GM12878 (cell line): ENCODE results near the gene FFAR2. TPM values are rescaled to one million over a fixed set of nuclear protein-coding genes. Genes with fewer than 3 reads are reported as not detected.

Source experiments
- BHLHE40 ChIP-seq, 2 experiments: fragments of 450-650 bp in 1 of 2; IDR thresholded peaks; 2 replicates each; pipeline ENCODE4 v1.6.1; 2011 to 2017; ENCODE audit warnings: low read depth in 2 of 2, borderline replicate concordance in 1 of 2, improper control_type of control experiment in 1 of 2, low read length in 1 of 2, mild to moderate bottlenecking in 1 of 2
- CUX1 ChIP-seq: IDR thresholded peaks from 2 replicates; pipeline ENCODE4 v1.6.1; 2012; ENCODE audit warnings: improper control_type of control experiment, low read depth, low read length; ENCODE audit not compliant: insufficient replicate concordance
- EP300 ChIP-seq, 2 experiments: fragments of 150-350 bp in 1 of 2; IDR thresholded peaks; 2 replicates each; pipeline ENCODE4 v1.6.1; 2011 to 2012; ENCODE audit warnings: low read depth in 2 of 2, low read length in 2 of 2, borderline replicate concordance in 1 of 2, improper control_type of control experiment in 1 of 2, inconsistent platforms in 1 of 2; ENCODE audit not compliant: control insufficient read depth in 1 of 2
- ETV6 ChIP-seq, 2 experiments: fragments of 450-650 bp in 1 of 2; IDR thresholded peaks in 1 of 2; conservative IDR thresholded peaks in 1 of 2; 2 replicates each; pipeline ENCODE4 v1.6.1; 2014; ENCODE audit warnings: antibody characterized with exemption in 1 of 2, borderline replicate concordance in 1 of 2, low read depth in 1 of 2, mild to moderate bottlenecking in 1 of 2, moderate library complexity in 1 of 2
- GATAD2B ChIP-seq: fragments of 450-650 bp; conservative IDR thresholded peaks from 2 replicates; pipeline ENCODE4 v1.6.1; 2017; ENCODE audit warnings: low read depth, mild to moderate bottlenecking, moderate library complexity
- IKZF1 ChIP-seq: fragments of 450-650 bp; conservative IDR thresholded peaks from 2 replicates; pipeline ENCODE4 v1.6.1; 2017; ENCODE audit warnings: antibody characterized with exemption, mild to moderate bottlenecking
- JUNB ChIP-seq: IDR thresholded peaks from 2 replicates; pipeline ENCODE4 v1.6.1; 2016; ENCODE audit warnings: antibody characterized with exemption, mild to moderate bottlenecking
- PRDM15 ChIP-seq: fragments of 450-650 bp; formaldehyde crosslinking; IDR thresholded peaks from 2 replicates; pipeline ENCODE4 v1.4.0; 2020; ENCODE audit warnings: mild to moderate bottlenecking, moderate library complexity
- RELA ChIP-seq: fragments of 450-650 bp; IDR thresholded peaks from 2 replicates; pipeline ENCODE4 v1.8.0; 2014; ENCODE audit warnings: borderline replicate concordance; ENCODE audit not compliant: partially characterized antibody
- TCF7 ChIP-seq: IDR thresholded peaks from 2 replicates; pipeline ENCODE4 v1.6.1; 2014; ENCODE audit warnings: antibody characterized with exemption, borderline replicate concordance
- polyA plus RNA-seq, 11 experiments: library from polyadenylated mRNA; depleted of rRNA in 4 of 11; unstranded in 6 of 11; stranded (reverse) in 5 of 11; fragments of >200 nt; fragmentation: Nextera tagmentation in 4 of 11; fragmentation: Illumina TruSeq in 1 of 11; extraction: Ambion mirVana in 4 of 11; extraction: Trizol in 1 of 11; gene quantifications; 1 replicate in 1 of 11; 2 replicates in 10 of 11; pipeline versions ENCODE4 v1.2.1 to v1.2.3, GENCODE V29; 2011 to 2016; ENCODE audit warnings: inconsistent platforms in 2 of 11, missing spikeins in 2 of 11, low read depth in 1 of 11
- total RNA-seq, 4 experiments: library from RNA; depleted of rRNA in 3 of 4; stranded (reverse); fragments of >200 nt in 3 of 4; fragmentation: Illumina TruSeq in 1 of 4; extraction: Trizol in 1 of 4; gene quantifications; 2 replicates each; pipeline versions ENCODE4 v1.2.1 to v1.2.3, GENCODE V29; 2013 to 2021
- TF ChIP-seq, protein P1 (sequence below): IDR thresholded peaks from 2 replicates; pipeline ENCODE4 v1.6.1; 2011; ENCODE audit warnings: borderline replicate concordance, low read depth, mild to moderate bottlenecking, moderate library complexity, mixed read lengths, low read length; ENCODE audit not compliant: insufficient read depth; ENCODE audit errors: extremely low read length
- TF ChIP-seq, protein P2 (sequence below): fragments of 450-650 bp; IDR thresholded peaks from 2 replicates; pipeline ENCODE4 v1.6.1; 2017; ENCODE audit warnings: mild to moderate bottlenecking, moderate library complexity

Gene FFAR2
- total and polyA plus RNA-seq, 10 of the 15 experiments (the other 5 are each of a cell fraction or from before 2014, with no cell fraction given) = 0.05 to 4.0 (median 2.1) TPM

DNA sequence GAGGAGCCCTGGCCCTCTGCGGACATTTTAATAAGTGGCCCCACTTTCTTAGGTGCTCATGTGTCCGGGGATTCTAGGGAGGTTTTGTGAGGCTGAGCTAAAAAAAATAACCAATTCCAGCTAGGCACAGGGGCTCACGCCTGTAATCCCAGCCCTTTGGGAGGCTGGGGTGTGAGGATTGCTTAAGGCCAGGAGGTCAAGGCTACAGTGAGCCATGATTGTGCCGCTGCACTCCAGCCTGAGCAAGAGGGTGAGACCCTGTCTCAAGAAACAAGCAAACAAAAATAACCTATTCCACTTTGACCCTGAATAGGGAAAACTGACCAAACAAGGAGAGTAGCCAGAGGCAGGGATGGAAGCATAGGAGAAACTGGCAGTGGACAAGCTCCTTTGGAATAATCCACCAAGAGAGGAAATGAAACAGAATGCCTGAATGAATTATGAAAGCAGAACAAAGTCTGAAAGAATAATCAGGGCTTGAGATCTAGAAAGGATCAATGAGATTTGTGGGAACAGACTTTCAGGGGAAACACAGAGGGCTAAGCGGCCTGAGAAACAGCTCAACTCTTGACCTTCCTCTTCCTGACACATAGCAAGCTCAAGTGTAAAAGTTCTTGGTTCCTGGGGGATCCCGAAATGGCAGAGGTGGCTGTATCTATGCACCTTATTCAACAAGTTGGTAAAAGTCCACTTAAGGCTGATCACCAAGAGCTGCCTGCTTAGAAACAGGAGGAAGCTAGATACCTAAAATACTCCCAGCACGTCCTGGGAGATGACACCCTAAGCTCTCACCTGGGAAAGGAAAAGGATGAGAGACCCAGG, 30.1 kb upstream of the FFAR2 start (continued):
- peak; percentile 99 for TF ChIP-seq CUX1
- TF ChIP-seq JUNB = peak; percentile 26; the same call in 1 of the 2 replicates
- 0 out of 4 replicates have a peak, but pooled peaks of 1 of the 2 experiments have one; percentile 4 for TF ChIP-seq BHLHE40 (IDR thresholded peaks at IDR 0.05; ENCODE audit: borderline replicate concordance in 1 of 2, low read depth in 2 of 2, low read length in 1 of 2)
- TF ChIP-seq ETV6 (conservative IDR thresholded peaks at IDR 0.05 in 1 of 2, IDR thresholded peaks at IDR 0.05 in 1 of 2; ENCODE audit: borderline replicate concordance in 1 of 2, low read depth in 1 of 2) = peak in 1 of 2 experiments; percentile 55; a peak in 2 of 4 replicates
- no peak for TF ChIP-seq TCF7
- peak; percentile 55 to 60; a peak in 2 of 4 replicates for TF ChIP-seq EP300 (IDR thresholded peaks at IDR 0.05; ENCODE audit: borderline replicate concordance in 1 of 2, control insufficient read depth in 1 of 2, low read depth in 2 of 2, low read length in 2 of 2)
- TF ChIP-seq, protein P1, sequence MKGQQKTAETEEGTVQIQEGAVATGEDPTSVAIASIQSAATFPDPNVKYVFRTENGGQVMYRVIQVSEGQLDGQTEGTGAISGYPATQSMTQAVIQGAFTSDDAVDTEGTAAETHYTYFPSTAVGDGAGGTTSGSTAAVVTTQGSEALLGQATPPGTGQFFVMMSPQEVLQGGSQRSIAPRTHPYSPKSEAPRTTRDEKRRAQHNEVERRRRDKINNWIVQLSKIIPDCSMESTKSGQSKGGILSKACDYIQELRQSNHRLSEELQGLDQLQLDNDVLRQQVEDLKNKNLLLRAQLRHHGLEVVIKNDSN = no peak
- no peak for TF ChIP-seq PRDM15 (CRISPR knock-in tag)
- peak; percentile 96 for TF ChIP-seq IKZF1
- TF ChIP-seq, protein P2, sequence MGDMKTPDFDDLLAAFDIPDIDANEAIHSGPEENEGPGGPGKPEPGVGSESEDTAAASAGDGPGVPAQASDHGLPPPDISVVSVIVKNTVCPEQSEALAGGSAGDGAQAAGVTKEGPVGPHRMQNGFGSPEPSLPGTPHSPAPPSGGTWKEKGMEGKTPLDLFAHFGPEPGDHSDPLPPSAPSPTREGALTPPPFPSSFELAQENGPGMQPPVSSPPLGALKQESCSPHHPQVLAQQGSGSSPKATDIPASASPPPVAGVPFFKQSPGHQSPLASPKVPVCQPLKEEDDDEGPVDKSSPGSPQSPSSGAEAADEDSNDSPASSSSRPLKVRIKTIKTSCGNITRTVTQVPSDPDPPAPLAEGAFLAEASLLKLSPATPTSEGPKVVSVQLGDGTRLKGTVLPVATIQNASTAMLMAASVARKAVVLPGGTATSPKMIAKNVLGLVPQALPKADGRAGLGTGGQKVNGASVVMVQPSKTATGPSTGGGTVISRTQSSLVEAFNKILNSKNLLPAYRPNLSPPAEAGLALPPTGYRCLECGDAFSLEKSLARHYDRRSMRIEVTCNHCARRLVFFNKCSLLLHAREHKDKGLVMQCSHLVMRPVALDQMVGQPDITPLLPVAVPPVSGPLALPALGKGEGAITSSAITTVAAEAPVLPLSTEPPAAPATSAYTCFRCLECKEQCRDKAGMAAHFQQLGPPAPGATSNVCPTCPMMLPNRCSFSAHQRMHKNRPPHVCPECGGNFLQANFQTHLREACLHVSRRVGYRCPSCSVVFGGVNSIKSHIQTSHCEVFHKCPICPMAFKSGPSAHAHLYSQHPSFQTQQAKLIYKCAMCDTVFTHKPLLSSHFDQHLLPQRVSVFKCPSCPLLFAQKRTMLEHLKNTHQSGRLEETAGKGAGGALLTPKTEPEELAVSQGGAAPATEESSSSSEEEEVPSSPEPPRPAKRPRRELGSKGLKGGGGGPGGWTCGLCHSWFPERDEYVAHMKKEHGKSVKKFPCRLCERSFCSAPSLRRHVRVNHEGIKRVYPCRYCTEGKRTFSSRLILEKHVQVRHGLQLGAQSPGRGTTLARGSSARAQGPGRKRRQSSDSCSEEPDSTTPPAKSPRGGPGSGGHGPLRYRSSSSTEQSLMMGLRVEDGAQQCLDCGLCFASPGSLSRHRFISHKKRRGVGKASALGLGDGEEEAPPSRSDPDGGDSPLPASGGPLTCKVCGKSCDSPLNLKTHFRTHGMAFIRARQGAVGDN = peak; percentile 41; the same call in 1 of the 2 replicates
- peak; percentile 89 for TF ChIP-seq GATAD2B
- TF ChIP-seq RELA = peak; percentile 50
